ENCODE data around the gene KCNQ1OT1.

DNA sequence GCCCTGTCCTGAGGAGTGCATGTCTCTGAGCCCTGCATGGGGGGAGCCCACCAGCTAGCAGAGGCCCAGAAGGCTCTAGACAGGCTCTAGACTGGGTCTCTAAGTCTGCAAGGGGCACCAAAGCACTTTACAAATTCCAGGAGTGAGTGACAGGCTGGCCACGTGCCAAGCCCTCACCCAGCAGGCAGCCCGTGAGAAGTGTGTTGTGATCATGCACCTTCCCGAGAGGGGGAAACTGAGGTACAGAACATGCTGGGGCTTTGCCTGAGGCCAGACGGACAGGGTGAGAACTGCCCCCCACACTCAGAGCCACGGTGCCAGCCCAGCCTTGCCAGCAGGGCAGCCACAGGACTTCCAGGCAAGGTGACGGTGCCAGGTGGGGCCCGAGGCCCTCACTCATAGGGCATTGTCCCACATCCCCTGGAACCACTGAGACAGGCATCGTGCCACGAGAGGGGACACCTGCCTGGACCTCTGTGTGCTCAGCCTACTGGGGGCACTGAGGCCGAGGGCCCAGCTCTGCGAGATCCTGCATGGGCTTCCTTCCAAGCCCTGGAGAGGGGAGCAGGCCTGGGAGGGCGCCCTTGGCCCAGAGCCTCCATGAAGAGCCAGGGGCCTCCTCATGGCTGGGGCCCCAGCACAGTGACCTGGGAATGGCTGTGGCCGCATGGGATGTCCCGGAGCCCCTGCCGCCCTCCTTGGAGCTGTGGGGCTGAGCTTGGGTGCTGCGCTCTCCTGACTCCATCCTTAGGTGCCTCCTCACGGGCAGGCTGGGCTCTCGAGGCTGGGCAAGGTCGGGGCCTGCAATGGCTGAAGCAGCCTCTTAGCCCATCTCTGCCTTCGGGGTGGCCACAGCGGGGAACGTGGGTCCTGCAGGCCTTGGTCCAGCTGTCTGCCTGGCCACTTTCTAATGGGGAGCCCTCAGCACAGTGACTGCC, 121.5 kb downstream of the KCNQ1OT1 start:
- TF ChIP-seq, protein P1, sequence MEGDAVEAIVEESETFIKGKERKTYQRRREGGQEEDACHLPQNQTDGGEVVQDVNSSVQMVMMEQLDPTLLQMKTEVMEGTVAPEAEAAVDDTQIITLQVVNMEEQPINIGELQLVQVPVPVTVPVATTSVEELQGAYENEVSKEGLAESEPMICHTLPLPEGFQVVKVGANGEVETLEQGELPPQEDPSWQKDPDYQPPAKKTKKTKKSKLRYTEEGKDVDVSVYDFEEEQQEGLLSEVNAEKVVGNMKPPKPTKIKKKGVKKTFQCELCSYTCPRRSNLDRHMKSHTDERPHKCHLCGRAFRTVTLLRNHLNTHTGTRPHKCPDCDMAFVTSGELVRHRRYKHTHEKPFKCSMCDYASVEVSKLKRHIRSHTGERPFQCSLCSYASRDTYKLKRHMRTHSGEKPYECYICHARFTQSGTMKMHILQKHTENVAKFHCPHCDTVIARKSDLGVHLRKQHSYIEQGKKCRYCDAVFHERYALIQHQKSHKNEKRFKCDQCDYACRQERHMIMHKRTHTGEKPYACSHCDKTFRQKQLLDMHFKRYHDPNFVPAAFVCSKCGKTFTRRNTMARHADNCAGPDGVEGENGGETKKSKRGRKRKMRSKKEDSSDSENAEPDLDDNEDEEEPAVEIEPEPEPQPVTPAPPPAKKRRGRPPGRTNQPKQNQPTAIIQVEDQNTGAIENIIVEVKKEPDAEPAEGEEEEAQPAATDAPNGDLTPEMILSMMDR (IDR thresholded peaks at IDR 0.05): no peak
- TF ChIP-seq POLR2A (IDR thresholded peaks at IDR 0.05): no peak
- TF ChIP-seq EP300 (IDR thresholded peaks at IDR 0.05): no peak
